ENCODE data around the gene PYGB. TPM values are rescaled to one million over a fixed set of nuclear protein-coding genes. Genes with fewer than 3 reads are reported as not detected.

The PYGB gene
- polyA plus RNA-seq, 1 experiment, result 68.8 TPM

GRCh38 chr20:25212242-25212641, 35.6 kb upstream of the PYGB start:
- ChIA-PET POLR2A (no interaction called here), CTCF (no interaction called here)
- no peak for TF ChIP-seq CTCF (IDR thresholded peaks at IDR 0.05; ENCODE audit: insufficient read depth, low read depth, low read length)
- no peak for DNase-seq (ENCODE audit: low read depth)
- H3K4me3 ChIP-seq (ENCODE audit: low read depth, low read length), result no peak overlapping the region
- no peaks in the 10 kb centered on the region for H3K27me3 ChIP-seq (ENCODE audit: control insufficient read depth, insufficient read depth, low read length)
- H3K36me3 ChIP-seq (ENCODE audit: control insufficient read depth, insufficient read depth, low read length), result peaks cover 22% of the 10 kb centered on the region

- no peak for DNase-seq (ENCODE audit: low read depth)
- POLR2A ChIA-PET, result no interaction called here
- no peak for TF ChIP-seq CTCF (IDR thresholded peaks at IDR 0.05; ENCODE audit: insufficient read depth, low read depth, low read length)
- Histone ChIP-seq H3K27me3 (ENCODE audit: control insufficient read depth, insufficient read depth, low read length) (no peaks in the 10 kb centered on the region), H3K36me3 (ENCODE audit: control insufficient read depth, insufficient read depth, low read length) (peaks cover 27% of the 10 kb centered on the region), H3K4me3 (ENCODE audit: low read depth, low read length) (no peak overlapping the region)
- CTCF ChIA-PET, result interaction anchor here (0.8 kb wide), 1 partner anchor 11 kb away, joined by 3 read pairs; no protein-coding TSS in a partner anchor
These were observed 34.1 kb upstream of the PYGB start for GRCh38 chr20:25213566-25214425.

GRCh38 chr20:25214426-25214790, 33.5 kb upstream of the PYGB start:
- DNase-seq (ENCODE audit: low read depth), result no peak
- ChIA-PET POLR2A (no interaction called here), CTCF (no interaction called here)
- TF ChIP-seq CTCF (IDR thresholded peaks at IDR 0.05; ENCODE audit: insufficient read depth, low read depth, low read length), result no peak
- Histone ChIP-seq H3K27me3 (ENCODE audit: control insufficient read depth, insufficient read depth, low read length) (no peaks in the 10 kb centered on the region), H3K36me3 (ENCODE audit: control insufficient read depth, insufficient read depth, low read length) (peaks cover 27% of the 10 kb centered on the region), H3K4me3 (ENCODE audit: low read depth, low read length) (no peak overlapping the region)

GRCh38 chr20:25214819-25215218, 33.1 kb upstream of the PYGB start:
- H3K36me3 ChIP-seq (ENCODE audit: control insufficient read depth, insufficient read depth, low read length), result peaks cover 27% of the 10 kb centered on the region
- H3K27me3 ChIP-seq (ENCODE audit: control insufficient read depth, insufficient read depth, low read length), result no peaks in the 10 kb centered on the region
- CTCF ChIA-PET, result no interaction called here
- no peak for DNase-seq (ENCODE audit: low read depth)
- no peak for TF ChIP-seq CTCF (IDR thresholded peaks at IDR 0.05; ENCODE audit: insufficient read depth, low read depth, low read length)
- no peak overlapping the region for H3K4me3 ChIP-seq (ENCODE audit: low read depth, low read length)
- POLR2A ChIA-PET, result no interaction called here

GRCh38 chr20:25215521-25215920, 32.4 kb upstream of the PYGB start:
- Histone ChIP-seq H3K4me3 (ENCODE audit: low read depth, low read length) (no peak overlapping the region), H3K36me3 (ENCODE audit: control insufficient read depth, insufficient read depth, low read length) (peaks cover 29% of the 10 kb centered on the region), H3K27me3 (ENCODE audit: control insufficient read depth, insufficient read depth, low read length) (no peaks in the 10 kb centered on the region)
- ChIA-PET CTCF (no interaction called here), POLR2A (no interaction called here)
- DNase-seq (ENCODE audit: low read depth), result no peak
- no peak for TF ChIP-seq CTCF (IDR thresholded peaks at IDR 0.05; ENCODE audit: insufficient read depth, low read depth, low read length)

All from BJ (cell line).